Fibroblast of lung (primary cell): ENCODE results near the gene FHOD3.

ENCODE experiments used
- EZH2 ChIP-seq: IDR thresholded peaks from 2 replicates; pipeline ENCODE4 v1.5.1; 2012; ENCODE audit warnings: low read length, control low read depth, mild to moderate bottlenecking; ENCODE audit errors: missing control alignments
- TF ChIP-seq, protein P1 (sequence below), 2 donors: IDR thresholded peaks in 1 of 2; conservative IDR thresholded peaks in 1 of 2; 1 replicate in 1 of 2; 2 replicates in 1 of 2; pipeline ENCODE4 v1.5.1; 2011 to 2012; ENCODE audit warnings: low read length in 2 of 2, control low read depth in 1 of 2, inconsistent platforms in 1 of 2, low read depth in 1 of 2, mild to moderate bottlenecking in 1 of 2

DNA sequence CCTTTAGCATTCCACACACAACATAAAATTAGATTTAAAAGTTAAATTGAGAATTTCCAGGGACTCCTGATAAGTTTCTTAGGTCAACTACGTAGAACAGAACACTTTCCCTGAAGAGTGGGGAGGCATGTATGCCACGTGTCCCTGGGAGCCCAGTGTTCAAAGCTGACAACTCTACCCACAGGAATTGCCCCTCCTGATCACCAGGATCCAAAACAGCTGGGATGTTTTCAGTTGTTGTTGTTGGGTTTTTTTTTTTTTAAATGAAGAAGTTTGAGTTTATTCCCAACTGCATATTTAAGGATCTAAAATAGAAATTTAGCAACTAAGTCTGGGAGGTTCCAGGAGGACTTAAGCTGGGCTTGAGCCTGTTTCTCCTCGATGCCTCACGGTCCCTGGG lies 430.8 kb downstream of the FHOD3 start:
- TF ChIP-seq, protein P1, sequence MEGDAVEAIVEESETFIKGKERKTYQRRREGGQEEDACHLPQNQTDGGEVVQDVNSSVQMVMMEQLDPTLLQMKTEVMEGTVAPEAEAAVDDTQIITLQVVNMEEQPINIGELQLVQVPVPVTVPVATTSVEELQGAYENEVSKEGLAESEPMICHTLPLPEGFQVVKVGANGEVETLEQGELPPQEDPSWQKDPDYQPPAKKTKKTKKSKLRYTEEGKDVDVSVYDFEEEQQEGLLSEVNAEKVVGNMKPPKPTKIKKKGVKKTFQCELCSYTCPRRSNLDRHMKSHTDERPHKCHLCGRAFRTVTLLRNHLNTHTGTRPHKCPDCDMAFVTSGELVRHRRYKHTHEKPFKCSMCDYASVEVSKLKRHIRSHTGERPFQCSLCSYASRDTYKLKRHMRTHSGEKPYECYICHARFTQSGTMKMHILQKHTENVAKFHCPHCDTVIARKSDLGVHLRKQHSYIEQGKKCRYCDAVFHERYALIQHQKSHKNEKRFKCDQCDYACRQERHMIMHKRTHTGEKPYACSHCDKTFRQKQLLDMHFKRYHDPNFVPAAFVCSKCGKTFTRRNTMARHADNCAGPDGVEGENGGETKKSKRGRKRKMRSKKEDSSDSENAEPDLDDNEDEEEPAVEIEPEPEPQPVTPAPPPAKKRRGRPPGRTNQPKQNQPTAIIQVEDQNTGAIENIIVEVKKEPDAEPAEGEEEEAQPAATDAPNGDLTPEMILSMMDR (conservative IDR thresholded peaks at IDR 0.05 in 1 of 2, IDR thresholded peaks at IDR 0.05 in 1 of 2; ENCODE audit: low read depth in 1 of 2, low read length in 2 of 2), result no peak
- no peak for TF ChIP-seq EZH2
